KOPT-K1 (cell line): ENCODE data around the gene ZFP69B.
A peak's percentile ranks its signal among the peaks of the same experiment; 100 is the strongest.

Source experiments
- H3K27ac ChIP-seq: fragments of 200-600 bp; sonication (generic); 2 replicates; pipeline ENCODE4 v1.5.1; 2016; ENCODE audit warnings: antibody characterized with exemption, mild to moderate bottlenecking, low read depth, low read length; ENCODE audit not compliant: poor library complexity, severe bottlenecking
- H3K36me3 ChIP-seq: fragments of 200-600 bp; sonication (generic); 2 replicates; pipeline ENCODE4 v1.5.1; 2017; ENCODE audit warnings: antibody characterized with exemption, mild to moderate bottlenecking, low read length, moderate library complexity; ENCODE audit not compliant: insufficient read depth
- H3K9me3 ChIP-seq: fragments of 200-600 bp; sonication (generic); 2 replicates; pipeline ENCODE4 v1.5.1; 2017; ENCODE audit warnings: antibody characterized with exemption, low read length, mild to moderate bottlenecking; ENCODE audit not compliant: insufficient read depth, poor library complexity, severe bottlenecking

The ZFP69B gene

GRCh38 chr1:40449684-40450494 is at the start of gene ZFP69B:
TSS of gene ZFP69B (plus strand) at chr1:40450476. CDS start at chr1:40450962, 486 bp downstream.
- H3K9me3 ChIP-seq: peaks cover 47% of the 10 kb centered on the region
- H3K27ac ChIP-seq: peak within 1 kb of the TSS; percentile 64
- H3K36me3 ChIP-seq: peaks cover 4% of the 10 kb centered on the region; the same call in 1 of the 2 replicates

GRCh38 chr1:40401473-40402201 is 48.6 kb upstream of the ZFP69B start:
- no peak overlapping the region for H3K27ac ChIP-seq
- H3K36me3 ChIP-seq: no peaks in the 10 kb centered on the region
- H3K9me3 ChIP-seq: no peaks in the 10 kb centered on the region

GRCh38 chr1:40404670-40405462 is 45.4 kb upstream of the ZFP69B start:
- H3K36me3 ChIP-seq: peaks cover 17% of the 10 kb centered on the region
- H3K27ac ChIP-seq: no peak overlapping the region
- H3K9me3 ChIP-seq: no peaks in the 10 kb centered on the region

GRCh38 chr1:40405812-40406211 is 44.5 kb upstream of the ZFP69B start:
- H3K36me3 ChIP-seq: peaks cover 25% of the 10 kb centered on the region
- no peaks in the 10 kb centered on the region for H3K9me3 ChIP-seq
- H3K27ac ChIP-seq: no peak overlapping the region

- peaks cover 31% of the 10 kb centered on the region for H3K36me3 ChIP-seq
- H3K27ac ChIP-seq: no peak overlapping the region
- H3K9me3 ChIP-seq: no peaks in the 10 kb centered on the region
These were observed 42.8 kb upstream of the ZFP69B start for GRCh38 chr1:40407453-40407852.

GRCh38 chr1:40409467-40409866 is 40.8 kb upstream of the ZFP69B start:
- no peaks in the 10 kb centered on the region for H3K9me3 ChIP-seq
- H3K27ac ChIP-seq: no peak overlapping the region
- H3K36me3 ChIP-seq: peaks cover 51% of the 10 kb centered on the region

- H3K36me3 ChIP-seq: peaks cover 69% of the 10 kb centered on the region
- H3K9me3 ChIP-seq: no peaks in the 10 kb centered on the region
- H3K27ac ChIP-seq: no peak overlapping the region
These were observed 39.0 kb upstream of the ZFP69B start for GRCh38 chr1:40411294-40411693.

GRCh38 chr1:40411843-40412242 is 38.4 kb upstream of the ZFP69B start:
- Histone ChIP-seq H3K9me3 (no peaks in the 10 kb centered on the region), H3K36me3 (peaks cover 75% of the 10 kb centered on the region), H3K27ac (no peak overlapping the region)

GRCh38 chr1:40413527-40414252 is 36.6 kb upstream of the ZFP69B start:
- Histone ChIP-seq H3K36me3 (peaks cover 88% of the 10 kb centered on the region), H3K27ac (no peak overlapping the region), H3K9me3 (no peaks in the 10 kb centered on the region)

- H3K9me3 ChIP-seq: no peaks in the 10 kb centered on the region
- H3K27ac ChIP-seq: no peak overlapping the region
- H3K36me3 ChIP-seq: peaks cover 88% of the 10 kb centered on the region
These were observed 35.9 kb upstream of the ZFP69B start for GRCh38 chr1:40414331-40414730.

- Histone ChIP-seq H3K27ac (no peak overlapping the region), H3K9me3 (no peaks in the 10 kb centered on the region), H3K36me3 (peaks cover 83% of the 10 kb centered on the region)
These were observed 33.6 kb upstream of the ZFP69B start for GRCh38 chr1:40416709-40417108.

GRCh38 chr1:40421431-40422384 is 28.6 kb upstream of the ZFP69B start:
- H3K9me3 ChIP-seq: no peaks in the 10 kb centered on the region
- peaks cover 64% of the 10 kb centered on the region for H3K36me3 ChIP-seq
- no peak overlapping the region for H3K27ac ChIP-seq

GRCh38 chr1:40422630-40423263 is 27.5 kb upstream of the ZFP69B start:
- no peak overlapping the region for H3K27ac ChIP-seq
- no peaks in the 10 kb centered on the region for H3K9me3 ChIP-seq
- peaks cover 53% of the 10 kb centered on the region for H3K36me3 ChIP-seq
